LNCAP (cell line): Measurements from ENCODE around the gene MTX2.

ENCODE experiments used
- TF ChIP-seq, protein P1 (sequence below): fragments of 450-650 bp; IDR thresholded peaks from 2 replicates; pipeline ENCODE4 v1.5.1; 2017; ENCODE audit warnings: mild to moderate bottlenecking

The MTX2 gene

GRCh38 chr2:176242276-176242675 is 27.0 kb upstream of the MTX2 start:
- TF ChIP-seq, protein P1, sequence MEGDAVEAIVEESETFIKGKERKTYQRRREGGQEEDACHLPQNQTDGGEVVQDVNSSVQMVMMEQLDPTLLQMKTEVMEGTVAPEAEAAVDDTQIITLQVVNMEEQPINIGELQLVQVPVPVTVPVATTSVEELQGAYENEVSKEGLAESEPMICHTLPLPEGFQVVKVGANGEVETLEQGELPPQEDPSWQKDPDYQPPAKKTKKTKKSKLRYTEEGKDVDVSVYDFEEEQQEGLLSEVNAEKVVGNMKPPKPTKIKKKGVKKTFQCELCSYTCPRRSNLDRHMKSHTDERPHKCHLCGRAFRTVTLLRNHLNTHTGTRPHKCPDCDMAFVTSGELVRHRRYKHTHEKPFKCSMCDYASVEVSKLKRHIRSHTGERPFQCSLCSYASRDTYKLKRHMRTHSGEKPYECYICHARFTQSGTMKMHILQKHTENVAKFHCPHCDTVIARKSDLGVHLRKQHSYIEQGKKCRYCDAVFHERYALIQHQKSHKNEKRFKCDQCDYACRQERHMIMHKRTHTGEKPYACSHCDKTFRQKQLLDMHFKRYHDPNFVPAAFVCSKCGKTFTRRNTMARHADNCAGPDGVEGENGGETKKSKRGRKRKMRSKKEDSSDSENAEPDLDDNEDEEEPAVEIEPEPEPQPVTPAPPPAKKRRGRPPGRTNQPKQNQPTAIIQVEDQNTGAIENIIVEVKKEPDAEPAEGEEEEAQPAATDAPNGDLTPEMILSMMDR = no peak

- TF ChIP-seq, protein P1 = no peak
Observed at GRCh38 chr2:176246331-176246730, 22.9 kb upstream of the MTX2 start.

GRCh38 chr2:176247859-176248258 is 21.4 kb upstream of the MTX2 start:
- TF ChIP-seq, protein P1 = no peak

- TF ChIP-seq, protein P1 = no peak
Observed at GRCh38 chr2:176251928-176252327, 17.3 kb upstream of the MTX2 start.

- TF ChIP-seq, protein P1 = no peak
Observed at GRCh38 chr2:176260689-176261088, 8.6 kb upstream of the MTX2 start.

DNA sequence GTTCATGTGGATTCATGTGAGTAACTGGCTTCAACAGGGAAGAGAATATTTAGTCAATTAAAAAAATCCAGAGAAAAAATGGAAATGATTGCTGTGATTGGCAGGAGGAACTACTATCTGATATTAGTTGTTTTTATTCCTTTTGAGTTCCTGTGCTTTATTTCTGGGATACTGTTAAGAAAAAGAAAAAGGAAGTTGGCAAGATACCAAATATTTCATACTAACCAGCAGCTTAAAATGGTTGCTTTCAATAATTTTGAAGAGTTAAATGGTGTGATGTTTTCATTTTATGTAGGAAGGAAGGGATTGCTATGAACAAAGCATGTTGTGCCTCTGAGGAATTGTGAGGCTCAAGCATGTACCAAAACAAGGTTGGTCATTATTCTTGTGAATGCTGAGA is 8.1 kb upstream of the MTX2 start:
- TF ChIP-seq, protein P1 = no peak

GRCh38 chr2:176268976-176269318 is 295 bp upstream of the MTX2 start:
- TF ChIP-seq, protein P1 = no peak

DNA sequence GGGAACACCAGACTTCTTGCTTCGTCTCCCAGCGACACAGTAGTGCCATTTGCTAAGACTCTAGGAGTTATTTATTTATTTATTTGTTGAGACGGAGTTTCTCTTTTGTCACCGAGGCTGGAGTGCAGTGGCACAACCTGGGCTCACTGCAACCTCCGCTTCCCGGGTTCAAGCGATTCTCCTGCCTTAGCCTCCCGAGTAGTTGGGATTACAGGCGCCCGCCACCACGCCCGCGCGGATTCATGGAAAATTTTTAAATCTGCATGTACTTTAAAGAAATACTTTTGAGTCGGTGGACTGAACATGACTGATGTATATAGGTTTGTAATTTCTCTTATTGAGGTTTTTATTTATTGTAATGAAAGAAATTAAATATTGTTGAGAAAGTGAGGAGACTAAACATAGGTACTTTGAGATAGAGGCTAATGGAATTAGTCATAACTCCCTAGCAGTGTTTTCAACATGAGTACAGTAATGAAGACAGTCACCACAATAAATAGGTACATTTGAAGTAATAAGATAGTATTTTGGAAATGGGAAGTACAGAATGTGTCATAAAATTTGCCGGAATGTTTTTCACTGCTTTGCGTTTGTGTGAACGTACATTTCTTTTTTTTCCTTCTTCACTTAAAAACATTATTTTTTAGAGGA is 983 bp downstream of the MTX2 start:
- TF ChIP-seq, protein P1 = no peak
